ENCODE results near the gene THRSP.
A peak's percentile ranks its signal among the peaks of the same experiment; 100 is the strongest.

Gene THRSP

GRCh38 chr11:78065203-78065602 lies 1.5 kb downstream of the THRSP start:
- TF ChIP-seq, protein P1, sequence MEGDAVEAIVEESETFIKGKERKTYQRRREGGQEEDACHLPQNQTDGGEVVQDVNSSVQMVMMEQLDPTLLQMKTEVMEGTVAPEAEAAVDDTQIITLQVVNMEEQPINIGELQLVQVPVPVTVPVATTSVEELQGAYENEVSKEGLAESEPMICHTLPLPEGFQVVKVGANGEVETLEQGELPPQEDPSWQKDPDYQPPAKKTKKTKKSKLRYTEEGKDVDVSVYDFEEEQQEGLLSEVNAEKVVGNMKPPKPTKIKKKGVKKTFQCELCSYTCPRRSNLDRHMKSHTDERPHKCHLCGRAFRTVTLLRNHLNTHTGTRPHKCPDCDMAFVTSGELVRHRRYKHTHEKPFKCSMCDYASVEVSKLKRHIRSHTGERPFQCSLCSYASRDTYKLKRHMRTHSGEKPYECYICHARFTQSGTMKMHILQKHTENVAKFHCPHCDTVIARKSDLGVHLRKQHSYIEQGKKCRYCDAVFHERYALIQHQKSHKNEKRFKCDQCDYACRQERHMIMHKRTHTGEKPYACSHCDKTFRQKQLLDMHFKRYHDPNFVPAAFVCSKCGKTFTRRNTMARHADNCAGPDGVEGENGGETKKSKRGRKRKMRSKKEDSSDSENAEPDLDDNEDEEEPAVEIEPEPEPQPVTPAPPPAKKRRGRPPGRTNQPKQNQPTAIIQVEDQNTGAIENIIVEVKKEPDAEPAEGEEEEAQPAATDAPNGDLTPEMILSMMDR (IDR thresholded peaks at IDR 0.05; ENCODE audit: insufficient read depth, low read depth, low read length, missing control alignments): no peak
- DNase-seq (ENCODE audit: low read depth): no peak

GRCh38 chr11:78066471-78066870 lies 2.8 kb downstream of the THRSP start:
- H3K4me3 ChIP-seq (ENCODE audit: low read length): no peak overlapping the region
- TF ChIP-seq, protein P1 (IDR thresholded peaks at IDR 0.05; ENCODE audit: insufficient read depth, low read depth, low read length, missing control alignments): no peak
- DNase-seq (ENCODE audit: low read depth): no peak

More at GRCh38 chr11:78065203-78065602, 1.5 kb downstream of the THRSP start:
- H3K4me3 ChIP-seq (ENCODE audit: low read length): no peak overlapping the region

- TF ChIP-seq, protein P1 (IDR thresholded peaks at IDR 0.05; ENCODE audit: insufficient read depth, low read depth, low read length, missing control alignments): no peak
- DNase-seq (ENCODE audit: low read depth): no peak
- no peak overlapping the region for H3K4me3 ChIP-seq (ENCODE audit: low read length)
Observed at GRCh38 chr11:78067704-78068103, 4.0 kb downstream of the THRSP start.

DNA sequence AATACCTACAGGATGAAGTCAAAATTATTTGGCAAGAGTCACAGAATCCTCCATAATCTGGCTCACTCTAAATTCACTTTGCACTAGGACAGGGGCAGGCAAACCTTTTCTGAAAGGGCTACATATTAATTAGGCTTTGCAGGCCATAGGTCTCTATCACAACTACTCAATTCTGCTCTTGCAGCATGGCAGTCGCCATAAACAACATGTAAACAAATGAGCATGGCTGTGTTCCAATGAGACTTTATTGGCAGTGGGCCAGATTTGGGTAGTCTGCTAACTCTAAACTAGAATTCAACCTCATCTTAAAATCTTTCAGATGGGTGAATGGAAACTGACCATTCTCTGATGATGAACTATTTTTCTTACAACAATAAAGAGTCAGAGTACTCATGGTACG lies 5.8 kb downstream of the THRSP start:
- no peak for DNase-seq (ENCODE audit: low read depth)
- TF ChIP-seq, protein P1 (IDR thresholded peaks at IDR 0.05; ENCODE audit: insufficient read depth, low read depth, low read length, missing control alignments): no peak
- H3K4me3 ChIP-seq (ENCODE audit: low read length): no peak overlapping the region

- TF ChIP-seq, protein P1 (IDR thresholded peaks at IDR 0.05; ENCODE audit: insufficient read depth, low read depth, low read length, missing control alignments): no peak
- H3K4me3 ChIP-seq (ENCODE audit: low read length): no peak overlapping the region
Observed at GRCh38 chr11:78070621-78071020, 7.0 kb downstream of the THRSP start.

DNA sequence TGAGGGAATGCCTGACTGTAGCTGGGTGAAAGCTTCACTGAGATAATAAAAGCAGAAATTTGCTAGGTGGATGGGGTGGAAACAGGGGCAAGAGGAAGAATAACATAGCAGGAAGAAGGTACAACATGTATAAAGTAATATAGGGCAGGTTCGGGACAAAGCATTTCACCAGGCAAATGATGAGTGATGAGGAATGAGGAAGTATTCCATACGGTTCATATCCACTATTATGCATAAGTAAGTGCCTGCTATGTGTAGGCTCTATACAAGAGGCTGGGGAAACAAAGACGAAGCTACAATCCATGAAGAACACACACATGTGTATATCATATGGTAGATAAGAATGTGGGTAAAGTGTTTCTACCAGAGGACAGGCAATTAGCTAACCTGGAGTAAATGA lies 8.1 kb downstream of the THRSP start:
- DNase-seq (ENCODE audit: low read depth): peak; percentile 54
- no peak overlapping the region for H3K4me3 ChIP-seq (ENCODE audit: low read length)
- TF ChIP-seq, protein P1 (IDR thresholded peaks at IDR 0.05; ENCODE audit: insufficient read depth, low read depth, low read length, missing control alignments): no peak

More at GRCh38 chr11:78070621-78071020, 7.0 kb downstream of the THRSP start:
- no peak for DNase-seq (ENCODE audit: low read depth)

DNA sequence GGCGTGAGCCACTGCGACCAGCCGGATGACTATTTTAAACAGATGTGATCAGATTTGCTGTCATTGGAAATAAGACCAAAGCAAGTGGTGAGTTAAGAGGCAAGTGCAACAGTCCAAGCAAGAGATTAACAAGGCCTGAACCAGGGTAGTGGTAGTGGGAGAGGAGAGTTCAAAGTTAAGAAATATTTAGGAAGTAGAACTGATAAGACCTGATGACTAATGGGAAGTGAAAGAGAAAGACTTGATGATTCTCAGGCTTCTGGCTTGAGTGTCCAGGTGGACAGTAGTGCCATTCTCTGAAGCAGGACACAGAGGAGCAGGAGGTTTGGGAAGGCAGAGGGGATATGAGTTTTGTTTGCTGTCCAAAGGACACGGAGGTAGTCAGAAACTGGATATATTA lies 8.8 kb downstream of the THRSP start:
- TF ChIP-seq, protein P1 (IDR thresholded peaks at IDR 0.05; ENCODE audit: insufficient read depth, low read depth, low read length, missing control alignments): no peak
- no peak for DNase-seq (ENCODE audit: low read depth)
- no peak overlapping the region for H3K4me3 ChIP-seq (ENCODE audit: low read length)
